SK-N-MC (cell line): ENCODE measurements around the gene DLD.

Source experiments
- DNase-seq: peaks from one replicate; pipeline ENCODE4 v3.0.0-alpha.2; 2011; ENCODE audit warnings: low read depth, low spot score
- H3K27ac ChIP-seq: fragments of 200-600 bp; sonication (generic); 2 replicates; pipeline ENCODE4 v1.5.1; 2016; ENCODE audit warnings: mixed run types
- H3K36me3 ChIP-seq: fragments of 200-600 bp; sonication (generic); 2 replicates; pipeline ENCODE4 v1.6.1; 2017; ENCODE audit warnings: antibody characterized with exemption, low read length, mixed read lengths; ENCODE audit not compliant: insufficient read depth
- H3K4me3 ChIP-seq: fragments of 200-600 bp; sonication (generic); 2 replicates; pipeline ENCODE4 v1.5.1; 2016
- H3K9ac ChIP-seq: fragments of 200-600 bp; sonication (generic); 2 replicates; pipeline ENCODE4 v1.8.0; 2017; ENCODE audit warnings: mixed run types, mixed read lengths; ENCODE audit not compliant: insufficient read length
- H3K9me3 ChIP-seq: fragments of 200-600 bp; sonication (generic); 2 replicates; pipeline ENCODE4 v1.6.1; 2017; ENCODE audit warnings: low read depth, mild to moderate bottlenecking, antibody characterized with exemption, low read length, moderate library complexity, mixed read lengths
- EZH2 ChIP-seq: fragments of 200-600 bp; sonication (generic); IDR thresholded peaks from one replicate; pipeline ENCODE4 v1.6.1; 2017; ENCODE audit warnings: antibody characterized with exemption
- FOXP2 ChIP-seq: optimal IDR thresholded peaks from 2 replicates; pipeline ENCODE3; 2011; ENCODE audit warnings: mild to moderate bottlenecking, moderate library complexity; ENCODE audit not compliant: insufficient read depth; ENCODE audit errors: extremely low read length, control extremely low read depth
- POLR2AphosphoS5 ChIP-seq: IDR thresholded peaks from 2 replicates; pipeline ENCODE4 v1.6.1; 2012; ENCODE audit warnings: mild to moderate bottlenecking, low read depth, low read length, borderline replicate concordance

The DLD gene

GRCh38 chr7:107870427-107871000 is 20.5 kb upstream of the DLD start:
- no peak overlapping the region for H3K4me3 ChIP-seq
- H3K36me3 ChIP-seq: no peaks in the 10 kb centered on the region
- no peaks in the 10 kb centered on the region for H3K9me3 ChIP-seq
- TF ChIP-seq EZH2 (no peak), FOXP2 (no peak), POLR2AphosphoS5 (no peak)
- no peak for DNase-seq
- no peak overlapping the region for H3K27ac ChIP-seq
- H3K9ac ChIP-seq: no peak overlapping the region

- no peak overlapping the region for H3K27ac ChIP-seq
- H3K36me3 ChIP-seq: no peaks in the 10 kb centered on the region
- H3K4me3 ChIP-seq: no peak overlapping the region
- no peak for DNase-seq
- H3K9ac ChIP-seq: no peak overlapping the region
- TF ChIP-seq FOXP2: no peak
- no peak for TF ChIP-seq POLR2AphosphoS5
- no peak for TF ChIP-seq EZH2
- no peaks in the 10 kb centered on the region for H3K9me3 ChIP-seq
Measured at GRCh38 chr7:107874111-107874510, 16.9 kb upstream of the DLD start.

- no peak overlapping the region for H3K27ac ChIP-seq
- H3K36me3 ChIP-seq: no peaks in the 10 kb centered on the region
- no peak overlapping the region for H3K4me3 ChIP-seq
- H3K9ac ChIP-seq: no peak overlapping the region
- TF ChIP-seq EZH2 (no peak), POLR2AphosphoS5 (no peak), FOXP2 (no peak)
- no peaks in the 10 kb centered on the region for H3K9me3 ChIP-seq
- DNase-seq: peak; percentile 40
Measured at GRCh38 chr7:107874605-107875446, 16.2 kb upstream of the DLD start.

GRCh38 chr7:107876916-107877315 is 14.1 kb upstream of the DLD start:
- H3K36me3 ChIP-seq: no peaks in the 10 kb centered on the region
- H3K9me3 ChIP-seq: no peaks in the 10 kb centered on the region
- no peak overlapping the region for H3K4me3 ChIP-seq
- no peak for DNase-seq
- no peak overlapping the region for H3K9ac ChIP-seq
- TF ChIP-seq POLR2AphosphoS5 (no peak), EZH2 (no peak), FOXP2 (no peak)
- no peak overlapping the region for H3K27ac ChIP-seq

- no peak for DNase-seq
- H3K27ac ChIP-seq: no peak overlapping the region
- no peaks in the 10 kb centered on the region for H3K36me3 ChIP-seq
- no peak overlapping the region for H3K4me3 ChIP-seq
- H3K9ac ChIP-seq: no peak overlapping the region
- TF ChIP-seq FOXP2 (no peak), POLR2AphosphoS5 (no peak)
- no peaks in the 10 kb centered on the region for H3K9me3 ChIP-seq
Measured at GRCh38 chr7:107877731-107878382, 13.1 kb upstream of the DLD start.

GRCh38 chr7:107878636-107879035 is 12.3 kb upstream of the DLD start:
- no peaks in the 10 kb centered on the region for H3K9me3 ChIP-seq

GRCh38 chr7:107879400-107880035 is 11.5 kb upstream of the DLD start:
- H3K9ac ChIP-seq: no peak overlapping the region
- H3K4me3 ChIP-seq: no peak overlapping the region
- no peaks in the 10 kb centered on the region for H3K36me3 ChIP-seq
- TF ChIP-seq FOXP2 (no peak), POLR2AphosphoS5 (no peak), EZH2 (no peak)
- DNase-seq: peak; percentile 28
- H3K9me3 ChIP-seq: no peaks in the 10 kb centered on the region
- H3K27ac ChIP-seq: no peak overlapping the region

More at GRCh38 chr7:107878636-107879035, 12.3 kb upstream of the DLD start:
- DNase-seq: no peak
- Histone ChIP-seq H3K9ac (no peak overlapping the region), H3K36me3 (no peaks in the 10 kb centered on the region), H3K4me3 (no peak overlapping the region), H3K27ac (no peak overlapping the region)
- TF ChIP-seq POLR2AphosphoS5 (no peak), FOXP2 (no peak), EZH2 (no peak)

- H3K9ac ChIP-seq: no peak overlapping the region
- no peak for DNase-seq
- TF ChIP-seq EZH2 (no peak), POLR2AphosphoS5 (no peak), FOXP2 (no peak)
- H3K9me3 ChIP-seq: no peaks in the 10 kb centered on the region
- no peak overlapping the region for H3K4me3 ChIP-seq
- no peak overlapping the region for H3K27ac ChIP-seq
- no peaks in the 10 kb centered on the region for H3K36me3 ChIP-seq
Measured at GRCh38 chr7:107882766-107883165, 8.2 kb upstream of the DLD start.
